ENCODE data around the gene ZDHHC4. TPM values are rescaled to one million over a fixed set of nuclear protein-coding genes. Genes with fewer than 3 reads are reported as not detected.

The ZDHHC4 gene
- total RNA-seq, 1 experiment from 2014 or later = 62.0 TPM

DNA sequence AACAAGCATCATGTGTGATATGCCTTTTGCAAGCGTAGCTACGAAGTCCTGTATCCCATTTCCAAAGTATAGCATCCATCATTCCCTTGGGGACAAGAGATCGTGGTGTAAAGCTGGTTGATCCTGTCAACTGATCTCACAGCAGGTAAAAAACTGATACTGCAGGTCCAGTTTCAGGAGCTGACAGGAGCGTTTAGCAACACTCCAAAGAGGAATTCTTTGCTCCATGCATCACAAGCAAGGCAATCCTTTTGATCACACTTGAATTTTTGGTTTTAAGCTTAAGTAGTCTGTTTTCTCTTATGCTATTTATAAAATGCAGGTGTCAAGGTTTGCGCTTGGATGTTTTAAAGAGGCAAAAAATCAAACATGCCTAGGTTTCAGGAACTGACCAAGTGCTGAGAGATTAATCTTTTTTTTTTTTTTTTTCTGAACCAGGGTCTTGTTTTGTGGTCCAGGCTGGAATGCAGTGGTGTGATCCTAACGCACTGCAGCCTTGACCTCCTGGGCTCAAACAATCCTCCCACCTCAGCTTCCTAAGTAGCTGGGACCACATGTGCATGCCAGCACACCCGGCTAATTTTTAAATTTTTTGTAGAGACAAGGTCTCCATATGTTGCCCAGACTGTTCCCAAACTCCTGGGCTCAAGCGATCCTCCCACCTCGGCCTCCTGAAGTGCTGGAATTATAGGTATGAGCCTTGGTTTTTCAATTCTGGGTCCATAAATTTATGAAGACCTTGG, 1.8 kb upstream of the ZDHHC4 start:
- peaks cover 2% of the 10 kb centered on the region for H3K27me3 Mint-ChIP-seq (ENCODE audit: low read depth)
- no peak overlapping the region for H2BK20ac ChIP-seq (ENCODE audit: low read depth, low read length, poor library complexity, severe bottlenecking)
- H3K4me1 Mint-ChIP-seq = peaks cover 0 to 2% of the 10 kb centered on the region in 2 experiments; a peak in 1 of 4 replicates
- H3K4ac ChIP-seq (ENCODE audit: low read depth, low read length) = no peak overlapping the region
- H2AFZ ChIP-seq (ENCODE audit: low read length) = no peak overlapping the region
- no peaks in the 10 kb centered on the region for H4K20me1 ChIP-seq (ENCODE audit: control insufficient read depth, insufficient read depth, insufficient read length)
- no peak overlapping the region for H3K56ac ChIP-seq (ENCODE audit: insufficient read length, low read depth, low read length)
- H2BK15ac ChIP-seq (ENCODE audit: low read depth, low read length) = no peak overlapping the region
- H2BK5ac ChIP-seq (ENCODE audit: insufficient read length, low read length) = no peak overlapping the region
- no peaks in the 10 kb centered on the region for H3K79me1 ChIP-seq (ENCODE audit: insufficient read depth, low read depth, low read length, poor library complexity, severe bottlenecking)
- no CpG with 5 or more reads among the region's 9 CpGs for WGBS (ENCODE audit: extremely low coverage, insufficient read length, low lambda C conversion rate)
- no peak overlapping the region for H3K4me3 Mint-ChIP-seq
- no peak overlapping the region for H4K8ac ChIP-seq (replicated peaks; ENCODE audit: insufficient read length, low read depth, low read length)
- H3K9me3 ChIP-seq (ENCODE audit: control insufficient read depth, low read depth, low read length) = no peaks in the 10 kb centered on the region
- no peak overlapping the region for H4K5ac ChIP-seq (ENCODE audit: insufficient read length, low read depth, low read length)
- TF ChIP-seq, protein P1, sequence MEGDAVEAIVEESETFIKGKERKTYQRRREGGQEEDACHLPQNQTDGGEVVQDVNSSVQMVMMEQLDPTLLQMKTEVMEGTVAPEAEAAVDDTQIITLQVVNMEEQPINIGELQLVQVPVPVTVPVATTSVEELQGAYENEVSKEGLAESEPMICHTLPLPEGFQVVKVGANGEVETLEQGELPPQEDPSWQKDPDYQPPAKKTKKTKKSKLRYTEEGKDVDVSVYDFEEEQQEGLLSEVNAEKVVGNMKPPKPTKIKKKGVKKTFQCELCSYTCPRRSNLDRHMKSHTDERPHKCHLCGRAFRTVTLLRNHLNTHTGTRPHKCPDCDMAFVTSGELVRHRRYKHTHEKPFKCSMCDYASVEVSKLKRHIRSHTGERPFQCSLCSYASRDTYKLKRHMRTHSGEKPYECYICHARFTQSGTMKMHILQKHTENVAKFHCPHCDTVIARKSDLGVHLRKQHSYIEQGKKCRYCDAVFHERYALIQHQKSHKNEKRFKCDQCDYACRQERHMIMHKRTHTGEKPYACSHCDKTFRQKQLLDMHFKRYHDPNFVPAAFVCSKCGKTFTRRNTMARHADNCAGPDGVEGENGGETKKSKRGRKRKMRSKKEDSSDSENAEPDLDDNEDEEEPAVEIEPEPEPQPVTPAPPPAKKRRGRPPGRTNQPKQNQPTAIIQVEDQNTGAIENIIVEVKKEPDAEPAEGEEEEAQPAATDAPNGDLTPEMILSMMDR (conservative IDR thresholded peaks at IDR 0.05) = no peak
- no peak overlapping the region for H3K27ac ChIP-seq (ENCODE audit: insufficient read length, low read depth, low read length)
- no peaks in the 10 kb centered on the region for H3K4me1 ChIP-seq (ENCODE audit: insufficient read depth, low read length)
- no peak overlapping the region for H3K9ac ChIP-seq (ENCODE audit: extremely low read depth, insufficient read length, low read length)
- no peak overlapping the region for H2BK12ac ChIP-seq (ENCODE audit: insufficient read length, low read depth, low read length)
- no peaks in the 10 kb centered on the region for H3K9me3 Mint-ChIP-seq
- no peak overlapping the region for H3K27ac Mint-ChIP-seq
- H3K23me2 ChIP-seq (ENCODE audit: insufficient read length, low read depth, low read length, poor library complexity, severe bottlenecking) = no peaks in the 10 kb centered on the region
- H2AK5ac ChIP-seq (ENCODE audit: insufficient read length, low read length) = no peak overlapping the region
- H3K27me3 ChIP-seq (ENCODE audit: insufficient read depth, low read length) = no peaks in the 10 kb centered on the region
- no peak for DNase-seq
- no peak overlapping the region for H4K91ac ChIP-seq (ENCODE audit: insufficient read length, low read depth, low read length)
- no peak overlapping the region for H3K4me2 ChIP-seq (ENCODE audit: insufficient read depth, insufficient read length, low read length)
- no peak overlapping the region for H3T11ph ChIP-seq (ENCODE audit: low read length)
- H3K18ac ChIP-seq (ENCODE audit: insufficient read length, low read depth, low read length) = no peak overlapping the region
- H3K36me3 Mint-ChIP-seq (ENCODE audit: insufficient read depth in 1 of 3, low read depth in 3 of 3) = peaks cover 3 to 18% (median 9%) of the 10 kb centered on the region in 3 experiments; a peak in 6 of 7 replicates
- H3K79me2 ChIP-seq (ENCODE audit: insufficient read depth, low read length) = no peaks in the 10 kb centered on the region
- no peak overlapping the region for H3K14ac ChIP-seq (ENCODE audit: insufficient read depth, low read length)
- no peak overlapping the region for H3K23ac ChIP-seq (ENCODE audit: insufficient read length, low read depth, low read length)
- no peak overlapping the region for H2BK120ac ChIP-seq (ENCODE audit: low read depth, low read length, poor library complexity, severe bottlenecking)
